Stimulated activated CD8-positive, alpha-beta memory T cell treated with anti-CD3 and anti-CD28 coated beads, Interleukin-7, amount 100 ng/mL, for 4 hours (primary cell): ENCODE results near the gene FOXA1.

ENCODE experiments used
- DNase-seq, 2 donors: peaks; one replicate each; pipeline ENCODE4 v3.0.0-alpha.2; 2020; ENCODE audit warnings: low read depth in 2 of 2

The FOXA1 gene

GRCh38 chr14:37602605-37603453, 7.8 kb upstream of the FOXA1 start:
- DNase-seq: no peak

DNA sequence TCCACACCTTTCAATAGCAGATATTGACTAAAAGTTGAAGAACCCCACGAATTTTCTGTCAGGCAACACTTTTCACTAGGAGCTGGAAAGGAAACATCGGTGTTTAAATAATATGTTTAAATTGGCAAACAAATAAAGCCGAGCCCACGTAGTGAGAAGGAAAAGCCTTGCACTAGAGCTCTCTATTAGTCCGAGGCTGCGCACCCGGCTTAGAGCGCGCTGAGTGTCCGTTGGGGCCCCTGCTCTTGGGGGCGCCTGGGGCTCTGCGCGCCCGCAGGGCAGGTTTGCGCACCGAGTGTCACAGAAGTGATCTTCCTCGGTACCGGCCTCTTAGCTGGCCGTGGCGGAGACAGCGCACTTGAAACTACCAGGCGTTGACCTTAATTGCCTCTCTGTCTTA, 6.8 kb upstream of the FOXA1 start:
- no peak for DNase-seq

GRCh38 chr14:37600880-37601741, 6.1 kb upstream of the FOXA1 start:
- no peak for DNase-seq

DNA sequence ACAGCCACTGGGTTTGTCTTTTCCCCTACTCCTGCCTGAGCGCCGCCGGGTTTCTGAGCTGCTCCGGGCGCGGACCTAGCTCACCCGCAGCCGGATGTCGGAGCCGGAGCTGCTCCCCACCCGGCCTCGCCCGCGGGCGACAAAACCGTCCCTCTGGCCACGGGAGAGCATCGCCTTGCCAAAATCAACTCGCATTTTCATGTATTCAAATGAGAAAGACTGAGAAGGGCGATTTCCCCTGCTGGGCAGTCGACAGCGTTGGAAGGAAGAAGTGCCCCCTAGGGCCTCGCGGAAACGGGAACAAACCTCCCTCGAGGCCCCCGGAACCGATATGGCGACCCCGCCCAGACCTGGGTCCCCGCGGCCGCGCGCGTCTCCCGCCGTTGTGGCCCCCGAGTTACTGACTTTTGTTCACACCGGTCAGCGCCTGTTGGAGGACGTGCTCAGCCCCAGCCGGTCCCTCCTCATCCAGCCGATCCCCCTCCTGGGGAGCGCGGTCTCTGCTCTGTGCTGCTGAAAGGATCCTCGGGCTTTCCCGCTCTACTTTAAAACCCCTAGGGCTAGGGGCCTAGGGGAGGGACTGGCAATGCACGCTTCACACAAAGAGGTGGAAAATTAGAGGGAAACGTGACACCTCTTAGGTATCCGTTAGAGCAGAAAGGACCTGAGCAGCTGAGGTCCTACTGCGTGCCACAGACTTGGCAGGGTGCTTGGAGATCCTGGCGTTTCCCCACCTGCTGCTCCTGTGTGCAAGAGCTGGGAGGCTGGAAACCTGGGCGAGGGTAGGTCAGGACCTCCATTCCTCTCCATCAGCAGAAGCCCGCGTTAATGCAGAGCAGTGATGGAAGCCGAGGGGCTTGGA, 4.7 kb upstream of the FOXA1 start:
- no peak for DNase-seq

DNA sequence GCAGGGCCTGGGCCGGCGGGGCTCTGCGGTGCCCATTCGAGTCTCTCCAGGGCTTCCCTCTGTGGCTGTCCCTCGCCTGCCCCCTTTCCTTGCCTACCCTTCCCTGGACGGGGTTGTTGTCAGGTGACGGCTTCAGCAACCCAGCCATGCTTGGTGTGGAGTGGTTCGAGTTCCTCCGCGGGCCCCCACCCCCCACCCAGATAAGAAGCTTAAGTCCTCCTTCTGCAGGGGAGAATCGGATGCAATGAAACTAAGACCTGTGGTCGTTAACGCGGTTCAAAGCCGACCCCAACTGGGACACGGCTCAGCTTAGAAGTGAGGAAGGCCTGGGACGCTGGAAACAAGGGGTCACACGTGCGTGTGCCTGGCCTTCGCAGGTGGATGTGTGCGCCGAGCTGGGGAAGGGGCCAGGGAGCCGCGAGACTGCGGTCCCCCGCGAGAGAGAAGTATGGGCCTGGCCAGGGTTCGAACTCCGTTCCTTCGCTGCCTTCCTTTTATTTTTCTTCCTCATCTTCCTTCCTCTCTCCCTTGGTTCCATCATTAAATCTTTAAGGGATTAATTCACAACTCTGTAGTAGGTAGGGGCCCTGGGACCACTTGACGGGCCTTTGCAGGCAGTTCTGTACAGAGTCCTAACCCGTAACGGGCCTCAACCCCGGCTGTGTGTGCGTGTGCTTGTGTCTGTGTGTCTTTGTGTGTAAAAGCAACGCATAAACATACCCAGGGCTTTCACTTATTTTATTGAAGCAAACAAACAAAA, 3.9 kb upstream of the FOXA1 start:
- no peak for DNase-seq

GRCh38 chr14:37597914-37598746, 3.1 kb upstream of the FOXA1 start:
- DNase-seq: no peak

GRCh38 chr14:37597538-37597913, 2.5 kb upstream of the FOXA1 start:
- DNase-seq: no peak

GRCh38 chr14:37596790-37597472, 1.9 kb upstream of the FOXA1 start:
- no peak for DNase-seq

- peak; percentile 34 to 52 for DNase-seq
Observed at GRCh38 chr14:37595809-37596621, 966 bp upstream of the FOXA1 start.

- DNase-seq: no peak
Observed at GRCh38 chr14:37594238-37594970, 645 bp downstream of the FOXA1 start.

DNA sequence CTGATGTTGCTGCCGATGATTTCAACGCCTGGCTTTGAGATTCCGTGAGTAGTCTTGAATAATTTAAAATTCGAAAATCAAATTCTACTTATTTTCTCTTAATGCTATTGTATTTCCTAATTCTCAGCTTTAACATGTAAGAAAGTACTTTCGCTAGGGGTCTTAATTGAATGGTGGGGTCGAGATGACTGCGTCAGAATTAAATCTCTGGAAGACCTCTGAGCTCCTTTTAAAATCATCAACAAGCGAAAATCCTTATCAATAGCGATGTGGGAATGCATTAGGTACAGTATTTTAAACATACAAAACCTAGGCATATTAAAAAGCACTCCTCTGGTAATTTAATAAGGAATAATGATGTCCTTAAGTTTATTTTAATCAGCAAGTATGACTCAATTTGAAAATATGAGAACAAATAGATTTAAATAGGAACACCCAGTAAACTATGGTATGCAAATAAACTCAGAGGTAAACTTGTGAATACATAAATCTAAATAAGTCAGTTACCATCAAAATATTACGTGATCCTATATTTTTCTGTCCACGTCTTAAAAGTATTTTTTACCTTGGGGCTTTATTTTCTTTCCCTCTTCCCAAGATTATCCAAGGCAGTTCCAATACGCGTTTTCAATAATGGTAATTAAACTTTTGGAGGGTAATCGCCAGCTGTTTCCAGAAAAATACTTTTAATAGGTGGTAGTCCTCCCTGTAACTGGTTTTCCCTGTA, 1.4 kb downstream of the FOXA1 start:
- no peak for DNase-seq

- DNase-seq: no peak
Observed at GRCh38 chr14:37592482-37593408, 2.3 kb downstream of the FOXA1 start.

- DNase-seq: no peak
Observed at GRCh38 chr14:37591941-37592481, 3.0 kb downstream of the FOXA1 start.

GRCh38 chr14:37591311-37591940, 3.6 kb downstream of the FOXA1 start:
- DNase-seq: no peak

- DNase-seq: no peak
Observed at GRCh38 chr14:37590428-37591139, 4.5 kb downstream of the FOXA1 start.
